HG03097 (cell line): ENCODE results near the gene OR51V1.

Experiments
- ATAC-seq: cut with Tn5 transposase; IDR thresholded peaks from one replicate; pipeline ENCODE4 v1.9.1; 2021; ENCODE audit not compliant: unreplicated experiment, low FRiP score

OR51V1 gene

GRCh38 chr11:5232176-5232575 is 31.7 kb upstream of the OR51V1 start:
- no peak for ATAC-seq

- ATAC-seq = no peak
Measured at GRCh38 chr11:5231111-5231510, 30.6 kb upstream of the OR51V1 start.

- ATAC-seq = no peak
Measured at GRCh38 chr11:5230266-5230665, 29.8 kb upstream of the OR51V1 start.

GRCh38 chr11:5229796-5230195 is 29.3 kb upstream of the OR51V1 start:
- ATAC-seq = no peak

- ATAC-seq = no peak
Measured at GRCh38 chr11:5229356-5229755, 28.9 kb upstream of the OR51V1 start.

- no peak for ATAC-seq
Measured at GRCh38 chr11:5228124-5228523, 27.6 kb upstream of the OR51V1 start.

- no peak for ATAC-seq
Measured at GRCh38 chr11:5227681-5228080, 27.2 kb upstream of the OR51V1 start.

- ATAC-seq = no peak
Measured at GRCh38 chr11:5226732-5227310, 26.3 kb upstream of the OR51V1 start, which contains the start of gene HBB. Gene HBB, minus strand, starts transcription at chr11:5227071. Its CDS starts 50 bp downstream, at chr11:5227021.

GRCh38 chr11:5225480-5225871 is 25.0 kb upstream of the OR51V1 start:
- no peak for ATAC-seq

- ATAC-seq = no peak
Measured at GRCh38 chr11:5224538-5225479, 24.3 kb upstream of the OR51V1 start.

GRCh38 chr11:5223686-5224085 is 23.2 kb upstream of the OR51V1 start:
- no peak for ATAC-seq

- ATAC-seq = no peak
Measured at GRCh38 chr11:5223146-5223545, 22.7 kb upstream of the OR51V1 start.

GRCh38 chr11:5210376-5210885 is 9.9 kb upstream of the OR51V1 start:
- ATAC-seq = no peak

GRCh38 chr11:5204787-5205186 is 4.3 kb upstream of the OR51V1 start:
- peak; percentile 57 for ATAC-seq

- no peak for ATAC-seq
Measured at GRCh38 chr11:5203366-5203765, 2.9 kb upstream of the OR51V1 start.

- no peak for ATAC-seq
Measured at GRCh38 chr11:5198285-5198684, 2.2 kb downstream of the OR51V1 start.

- no peak for ATAC-seq
Measured at GRCh38 chr11:5197536-5197935, 2.9 kb downstream of the OR51V1 start.

GRCh38 chr11:5196731-5197130 is 3.8 kb downstream of the OR51V1 start:
- ATAC-seq = no peak

- ATAC-seq = no peak
Measured at GRCh38 chr11:5196067-5196466, 4.4 kb downstream of the OR51V1 start.

GRCh38 chr11:5192738-5193137 is 7.7 kb downstream of the OR51V1 start:
- ATAC-seq = no peak

GRCh38 chr11:5188201-5188600 is 12.3 kb downstream of the OR51V1 start:
- no peak for ATAC-seq
